SK-N-MC (cell line): ENCODE results near the gene BTBD1.

Experiments
- EZH2 ChIP-seq: fragments of 200-600 bp; sonication (generic); IDR thresholded peaks from one replicate; pipeline ENCODE4 v1.6.1; 2017; ENCODE audit warnings: antibody characterized with exemption
- FOXP2 ChIP-seq: optimal IDR thresholded peaks from 2 replicates; pipeline ENCODE3; 2011; ENCODE audit warnings: mild to moderate bottlenecking, moderate library complexity; ENCODE audit not compliant: insufficient read depth; ENCODE audit errors: extremely low read length, control extremely low read depth
- POLR2AphosphoS5 ChIP-seq: IDR thresholded peaks from 2 replicates; pipeline ENCODE4 v1.6.1; 2012; ENCODE audit warnings: mild to moderate bottlenecking, low read depth, low read length, borderline replicate concordance

- TF ChIP-seq EZH2 (no peak), POLR2AphosphoS5 (no peak), FOXP2 (no peak)
Measured at GRCh38 chr15:83113881-83114674, 47.0 kb upstream of the BTBD1 start.
